Pancreas (tissue), 10 donors: ENCODE data around the gene SMIM29. TPM values are rescaled to one million over a fixed set of nuclear protein-coding genes. Genes with fewer than 3 reads are reported as not detected.

Source experiments
- ATAC-seq, 4 donors: fragments of 200-7000 bp; cut with Tn5 transposase; one replicate each; pipeline versions ENCODE4 v1.8.0 to v1.9.1; 2020; ENCODE audit warnings: mild to moderate bottlenecking in 4 of 4, moderate library complexity in 4 of 4
- DNase-seq, 6 donors: peaks; one replicate each; pipeline ENCODE4 v3.0.0-alpha.2; 2020
- FAIRE-seq: peaks from 2 replicates; lab custom pipeline; 2012; peaks lifted over from hg19 to GRCh38; lab: Jason Lieb, UNC
- H3K27ac ChIP-seq, 4 donors: fragments of 200-600 bp; sonication (generic); 1 replicate in 3 of 4; 2 replicates in 1 of 4; pipeline versions ENCODE4 v1.5.0 to v1.8.0; 2020
- H3K27me3 ChIP-seq, 4 donors: fragments of 200-600 bp; one replicate each; pipeline ENCODE4 v1.8.0; 2021
- H3K36me3 ChIP-seq, 3 donors: fragments of 200-600 bp; sonication (generic) in 1 of 3; one replicate each; pipeline versions ENCODE4 v1.5.0 to v1.8.0; 2020 to 2021
- H3K4me1 ChIP-seq, 3 donors: fragments of 200-600 bp; one replicate each; pipeline ENCODE4 v1.8.0; 2021
- H3K4me3 ChIP-seq, 4 donors: fragments of 200-600 bp; sonication (generic) in 2 of 4; one replicate each; pipeline versions ENCODE4 v1.5.0 to v1.8.0; 2020 to 2021
- H3K9me3 ChIP-seq, 4 donors: fragments of 200-600 bp; one replicate each; pipeline ENCODE4 v1.8.0; 2021
- WGBS, 2 donors: extraction: QIAGEN DNeasy Blood & Tissue Kit; methylation state at CpG; one replicate each; pipeline ENCODE4 v1.1.7; 2013; 5-methylcytosine and 5-hydroxymethylcytosine counted together
- intact Hi-C, 3 donors: fragments of 100-400 bp; cut with DNase I; formaldehyde crosslinking; loops; one replicate each; pipeline versions ENCODE4 v1.11.1 to v1.14.2; 2022
- polyA plus RNA-seq, 2 donors: library from polyadenylated mRNA; stranded (reverse); fragments of 200-250 nt; gene quantifications; one replicate each; pipeline ENCODE4 v1.2.3, GENCODE V29; 2013
- total RNA-seq, 6 donors: library from RNA; stranded (reverse); fragmentation: NEBNext Ultra II Directional in 4 of 6; extraction: Animal tissue kit (Norgen Biotek cat#: 25700) in 4 of 6; gene quantifications; one replicate each; pipeline versions ENCODE4 v1.2.1 to v1.2.4, GENCODE V29; 2021 to 2023
- TF ChIP-seq, protein P1 (sequence below), 4 donors: fragments of 200-600 bp; sonication (generic) in 3 of 4; IDR thresholded peaks; one replicate each; pipeline versions ENCODE4 v1.5.0 to v1.8.0; 2021; ENCODE audit warnings: antibody characterized with exemption in 4 of 4
- donor health status: healthy with polysubstance abuse.
- donor health status: DM: no; HTN: no; CAD: no; lungs with moderate emphysema.
- donor health status: DM: no; HTN: no; CAD: no.
- donor health status: control.
- donor health status: control.
- donor health status: Bipolar disorder and iron deficiency.
- donor health status: DM: yes; HTN: yes; CAD: no.
- donor health status: DM: no; HTN: no; CAD: no.
- donor health status: DM: no; HTN: no; CAD: no.
- donor health status: DM: yes; HTN: yes; CAD: no.

The SMIM29 gene
- total and polyA plus RNA-seq, 8 donors, result 5.9 to 35.0 (median 8.2) TPM

DNA sequence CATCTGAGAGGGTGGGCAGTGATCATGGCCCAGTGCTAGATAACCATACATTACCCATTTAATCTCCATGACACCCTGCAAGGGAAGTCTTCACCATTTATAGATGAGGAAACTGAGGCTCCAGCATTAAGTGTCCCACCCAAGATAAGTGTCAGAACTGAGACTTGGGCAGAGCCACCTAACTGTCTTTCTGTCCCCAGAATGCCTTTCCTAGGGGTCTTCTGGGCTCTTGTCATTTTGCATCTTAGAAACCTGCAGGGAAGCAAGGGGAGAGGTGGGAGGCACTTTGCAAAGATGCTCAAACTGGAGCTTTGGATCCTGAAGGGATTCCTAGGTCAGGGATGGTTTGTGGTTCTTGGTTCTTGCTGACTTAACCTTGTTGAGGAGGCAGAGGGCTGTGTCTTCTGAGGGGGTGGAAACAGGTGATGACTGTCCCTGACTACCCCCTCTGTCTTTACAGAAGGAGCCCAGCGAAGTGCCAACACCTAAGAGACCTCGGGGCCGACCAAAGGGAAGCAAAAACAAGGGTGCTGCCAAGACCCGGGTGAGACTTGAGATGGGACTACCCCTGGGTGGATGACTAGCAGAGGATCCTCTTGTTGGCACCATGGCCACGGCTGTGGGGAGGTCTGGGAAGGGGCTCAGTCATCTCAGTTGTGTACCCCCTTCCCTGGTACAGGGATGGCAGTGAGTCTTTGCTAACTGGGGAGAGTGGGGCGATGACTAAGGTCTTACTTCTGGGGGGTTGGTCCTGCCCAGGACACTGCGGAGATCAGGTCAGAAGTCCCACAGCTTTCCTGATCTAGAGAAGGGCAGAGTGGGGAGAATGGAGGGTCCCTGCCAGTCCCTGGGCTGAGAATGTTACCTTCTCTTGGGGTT lies 6.3 kb downstream of the SMIM29 start:
- peaks cover 0 to 9% (median 0%) of the 10 kb centered on the region in 3 donors for H3K4me1 ChIP-seq
- 79 to 86% methylated on average over 7 of the region's 7 CpGs for WGBS, 2 donors
- no peak for ATAC-seq
- peak in 1 of 6 donors; percentile 35 for DNase-seq
- no peak overlapping the region for H3K27ac ChIP-seq
- intact Hi-C loops, result loop anchor here in 1 of 3 donors (10.0 kb wide), 1 partner anchor 172 kb away; no protein-coding TSS in a partner anchor
- TF ChIP-seq, protein P1, sequence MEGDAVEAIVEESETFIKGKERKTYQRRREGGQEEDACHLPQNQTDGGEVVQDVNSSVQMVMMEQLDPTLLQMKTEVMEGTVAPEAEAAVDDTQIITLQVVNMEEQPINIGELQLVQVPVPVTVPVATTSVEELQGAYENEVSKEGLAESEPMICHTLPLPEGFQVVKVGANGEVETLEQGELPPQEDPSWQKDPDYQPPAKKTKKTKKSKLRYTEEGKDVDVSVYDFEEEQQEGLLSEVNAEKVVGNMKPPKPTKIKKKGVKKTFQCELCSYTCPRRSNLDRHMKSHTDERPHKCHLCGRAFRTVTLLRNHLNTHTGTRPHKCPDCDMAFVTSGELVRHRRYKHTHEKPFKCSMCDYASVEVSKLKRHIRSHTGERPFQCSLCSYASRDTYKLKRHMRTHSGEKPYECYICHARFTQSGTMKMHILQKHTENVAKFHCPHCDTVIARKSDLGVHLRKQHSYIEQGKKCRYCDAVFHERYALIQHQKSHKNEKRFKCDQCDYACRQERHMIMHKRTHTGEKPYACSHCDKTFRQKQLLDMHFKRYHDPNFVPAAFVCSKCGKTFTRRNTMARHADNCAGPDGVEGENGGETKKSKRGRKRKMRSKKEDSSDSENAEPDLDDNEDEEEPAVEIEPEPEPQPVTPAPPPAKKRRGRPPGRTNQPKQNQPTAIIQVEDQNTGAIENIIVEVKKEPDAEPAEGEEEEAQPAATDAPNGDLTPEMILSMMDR (IDR thresholded peaks at IDR 0.05), result no peak
- no peaks in the 10 kb centered on the region for H3K36me3 ChIP-seq
- FAIRE-seq, result no peak
- no peaks in the 10 kb centered on the region for H3K27me3 ChIP-seq
- H3K9me3 ChIP-seq, result no peaks in the 10 kb centered on the region
- H3K4me3 ChIP-seq, result no peak overlapping the region

DNA sequence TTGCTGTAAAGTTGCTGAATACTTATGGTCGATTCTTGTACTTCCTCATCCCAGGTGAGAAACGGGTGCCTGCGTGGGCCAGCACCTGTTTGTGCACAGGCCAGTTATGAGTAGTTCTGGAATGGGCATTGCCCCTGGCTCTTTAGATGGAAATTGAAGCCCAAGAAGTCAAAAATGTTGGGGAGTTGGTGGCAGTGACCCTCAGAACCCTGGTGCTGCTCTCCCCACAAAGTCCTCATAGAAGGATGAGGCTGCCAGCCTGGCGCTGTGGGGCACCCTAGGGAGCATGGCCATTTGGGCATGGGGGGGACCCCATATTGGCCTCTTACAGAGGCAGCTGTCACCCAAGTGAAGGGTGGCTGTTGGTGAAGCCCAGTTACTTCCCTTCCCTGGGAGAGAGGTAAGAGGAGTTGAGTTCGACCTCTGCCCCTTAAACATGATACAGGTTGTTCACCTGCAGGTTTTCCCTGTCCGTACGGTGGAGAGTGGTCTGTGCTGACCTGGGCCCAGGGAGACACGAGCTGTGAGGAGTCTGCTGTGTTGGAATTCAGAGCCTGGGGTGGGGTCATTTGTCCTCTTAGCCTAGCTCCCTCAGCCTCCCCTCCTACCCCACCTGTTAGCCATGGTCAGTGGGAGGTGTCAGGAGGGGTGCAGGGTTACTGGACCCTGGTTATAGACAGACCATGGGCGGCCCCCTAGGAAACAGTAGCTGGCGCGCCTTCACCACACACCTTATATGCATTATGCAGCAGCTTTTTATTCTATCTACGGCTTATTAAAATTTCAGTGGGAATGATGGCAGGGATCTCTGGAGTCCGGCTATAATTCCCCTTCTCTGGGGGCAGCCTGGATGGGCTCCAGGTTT lies 7.2 kb downstream of the SMIM29 start:
- Histone ChIP-seq H3K4me3 (no peak overlapping the region), H3K27me3 (no peaks in the 10 kb centered on the region), H3K4me1 (peaks cover 0 to 9% (median 0%) of the 10 kb centered on the region in 3 donors), H3K36me3 (no peaks in the 10 kb centered on the region), H3K9me3 (no peaks in the 10 kb centered on the region), H3K27ac (no peak overlapping the region)
- DNase-seq (peak in 1 of 6 donors; percentile 27), FAIRE-seq (no peak), ATAC-seq (no peak)
- intact Hi-C loops, result loop anchor here in 1 of 3 donors (10.0 kb wide), 1 partner anchor 173 kb away; no protein-coding TSS in a partner anchor
- WGBS, 2 donors, result 88 to 91% methylated on average over 13 of the region's 13 CpGs
- TF ChIP-seq, protein P1 (IDR thresholded peaks at IDR 0.05), result no peak

DNA sequence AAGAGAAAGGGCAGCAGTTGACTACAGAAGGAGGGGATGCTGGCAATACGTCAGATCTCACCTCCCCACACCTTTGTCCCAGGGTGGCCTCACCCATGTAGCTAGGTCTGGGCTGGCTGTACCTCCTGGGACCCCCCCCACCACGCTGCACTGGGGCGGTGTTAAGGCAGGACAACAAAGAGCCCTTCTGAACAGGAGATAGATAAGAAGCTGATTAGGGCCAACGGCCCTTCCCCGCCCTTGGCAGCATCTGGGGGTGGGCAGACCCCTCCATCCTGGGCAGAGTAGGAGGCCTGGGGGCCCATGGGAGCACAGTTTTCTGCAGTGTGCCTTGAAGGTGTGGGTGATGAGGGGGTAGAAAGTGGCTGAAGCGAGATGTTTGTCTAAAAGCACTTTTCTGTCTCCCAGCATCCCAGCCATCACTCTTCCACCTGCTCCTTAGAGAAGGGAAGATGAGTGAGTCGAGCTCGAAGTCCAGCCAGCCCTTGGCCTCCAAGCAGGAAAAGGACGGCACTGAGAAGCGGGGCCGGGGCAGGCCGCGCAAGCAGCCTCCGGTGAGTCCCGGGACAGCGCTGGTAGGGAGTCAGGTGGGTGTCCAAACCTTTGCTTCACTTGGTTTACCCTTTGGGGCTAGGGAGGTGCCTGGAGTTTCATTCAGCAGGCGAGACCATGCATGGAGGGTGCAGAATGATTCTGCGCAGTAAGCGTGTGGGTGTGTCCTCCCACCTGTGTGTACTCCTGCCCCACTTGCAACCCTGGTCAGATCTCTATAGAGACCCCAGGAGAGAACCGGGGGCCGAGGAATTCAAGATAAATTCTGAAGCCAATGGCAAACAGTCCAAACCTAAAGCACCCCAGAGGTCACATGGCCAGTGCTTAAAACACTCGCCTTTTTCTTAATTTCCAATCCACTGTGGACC lies 8.2 kb downstream of the SMIM29 start:
- Histone ChIP-seq H3K27me3 (no peaks in the 10 kb centered on the region), H3K4me3 (no peak overlapping the region), H3K27ac (no peak overlapping the region), H3K4me1 (peaks cover 0 to 12% (median 0%) of the 10 kb centered on the region in 3 donors), H3K9me3 (no peaks in the 10 kb centered on the region), H3K36me3 (no peaks in the 10 kb centered on the region)
- TF ChIP-seq, protein P1 (IDR thresholded peaks at IDR 0.05), result no peak
- no peak for ATAC-seq
- intact Hi-C loops, result loop anchor here in 1 of 3 donors (10.0 kb wide), 1 partner anchor 174 kb away; no protein-coding TSS in a partner anchor
- DNase-seq, result peak in 1 of 6 donors; percentile 35
- 86% methylated on average over 22 of the region's 22 CpGs for WGBS, 2 donors
- no peak for FAIRE-seq

DNA sequence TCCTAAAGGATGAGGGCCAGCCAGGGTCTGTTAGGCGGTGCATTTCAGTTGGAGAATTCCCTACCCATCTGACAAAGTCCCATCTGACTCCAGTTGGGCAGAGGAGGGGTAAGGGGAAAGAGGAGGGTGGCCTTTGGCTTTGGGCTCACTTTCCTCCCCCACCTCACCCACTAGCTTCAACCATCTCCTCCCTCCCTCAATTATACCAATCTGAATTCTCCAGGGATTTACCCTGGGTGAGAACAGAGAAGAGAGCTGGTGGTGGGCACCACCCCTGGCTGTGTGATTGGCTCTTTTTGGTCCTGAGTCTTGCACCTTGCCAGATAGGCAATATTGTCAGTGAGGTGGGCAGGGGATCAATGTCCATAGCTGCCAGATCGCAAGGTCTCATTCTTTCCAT lies 8.9 kb downstream of the SMIM29 start:
- no peaks in the 10 kb centered on the region for H3K9me3 ChIP-seq
- no peak for ATAC-seq
- peaks cover 0 to 12% (median 0%) of the 10 kb centered on the region in 3 donors for H3K4me1 ChIP-seq
- TF ChIP-seq, protein P1 (IDR thresholded peaks at IDR 0.05), result no peak
- peak in 1 of 6 donors; percentile 7 for DNase-seq
- no peak overlapping the region for H3K27ac ChIP-seq
- 93 to 97% methylated on average over 2 of the region's 2 CpGs for WGBS, 2 donors
- no peaks in the 10 kb centered on the region for H3K36me3 ChIP-seq
- intact Hi-C loops, result loop anchor here in 1 of 3 donors (10.0 kb wide), 1 partner anchor 175 kb away; no protein-coding TSS in a partner anchor
- no peak for FAIRE-seq
- no peak overlapping the region for H3K4me3 ChIP-seq
- H3K27me3 ChIP-seq, result no peaks in the 10 kb centered on the region
